SKM-1 treated with dmso at 0.1 percent for 144 hours (cell line): Measurements from ENCODE around the gene CHDH.

Source experiments
- DNase-seq: peaks from one replicate; lab custom pipeline; 2025; ENCODE audit not compliant: unreplicated experiment; lab: John Stamatoyannopoulos, UW

The CHDH gene, protein sequence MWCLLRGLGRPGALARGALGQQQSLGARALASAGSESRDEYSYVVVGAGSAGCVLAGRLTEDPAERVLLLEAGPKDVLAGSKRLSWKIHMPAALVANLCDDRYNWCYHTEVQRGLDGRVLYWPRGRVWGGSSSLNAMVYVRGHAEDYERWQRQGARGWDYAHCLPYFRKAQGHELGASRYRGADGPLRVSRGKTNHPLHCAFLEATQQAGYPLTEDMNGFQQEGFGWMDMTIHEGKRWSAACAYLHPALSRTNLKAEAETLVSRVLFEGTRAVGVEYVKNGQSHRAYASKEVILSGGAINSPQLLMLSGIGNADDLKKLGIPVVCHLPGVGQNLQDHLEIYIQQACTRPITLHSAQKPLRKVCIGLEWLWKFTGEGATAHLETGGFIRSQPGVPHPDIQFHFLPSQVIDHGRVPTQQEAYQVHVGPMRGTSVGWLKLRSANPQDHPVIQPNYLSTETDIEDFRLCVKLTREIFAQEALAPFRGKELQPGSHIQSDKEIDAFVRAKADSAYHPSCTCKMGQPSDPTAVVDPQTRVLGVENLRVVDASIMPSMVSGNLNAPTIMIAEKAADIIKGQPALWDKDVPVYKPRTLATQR

DNA sequence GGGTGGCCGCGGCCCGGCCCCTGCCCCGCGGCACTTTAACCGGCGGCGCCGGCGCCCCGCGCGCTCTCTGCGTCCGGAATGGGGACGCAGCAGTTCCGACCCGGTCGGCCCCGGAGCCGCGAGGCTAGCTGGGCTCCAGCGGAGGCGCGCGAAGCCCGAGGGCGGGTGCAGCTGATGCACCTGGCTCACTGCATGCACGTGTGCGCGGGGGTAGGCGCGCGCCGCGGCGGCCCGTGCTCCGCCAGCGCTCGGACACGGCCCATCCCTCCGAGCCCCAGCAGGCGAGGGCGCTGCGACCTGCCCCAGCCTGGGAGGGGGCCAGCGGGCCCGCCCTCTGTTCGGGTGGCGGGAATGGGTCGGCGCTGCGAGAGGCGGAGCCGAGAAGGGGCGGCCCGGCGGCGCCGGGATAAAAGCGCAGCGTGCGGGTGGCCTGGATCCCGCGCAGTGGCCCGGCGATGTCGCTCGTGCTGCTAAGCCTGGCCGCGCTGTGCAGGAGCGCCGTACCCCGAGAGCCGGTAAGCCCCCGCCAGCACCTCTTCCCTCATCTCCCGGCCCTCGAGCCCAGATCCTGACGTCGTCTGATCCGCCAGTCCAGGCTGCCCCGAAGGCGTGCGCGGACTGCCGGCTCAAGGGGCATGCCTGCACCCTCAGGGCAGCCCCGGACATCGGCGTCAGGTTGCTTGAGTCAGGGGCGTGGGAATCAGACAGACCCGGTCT, at the start of gene CHDH, which contains the start of gene IL17RB:
TSS of gene CHDH (minus strand) at position 286 of the 717 bp plus-strand sequence. CDS start 22,411 bp downstream, outside the sequence.
TSS of gene IL17RB (plus strand) at position 435 of the 717 bp plus-strand sequence. CDS start at position 456, 21 bp downstream.
- DNase-seq = peak; percentile 20

DNA sequence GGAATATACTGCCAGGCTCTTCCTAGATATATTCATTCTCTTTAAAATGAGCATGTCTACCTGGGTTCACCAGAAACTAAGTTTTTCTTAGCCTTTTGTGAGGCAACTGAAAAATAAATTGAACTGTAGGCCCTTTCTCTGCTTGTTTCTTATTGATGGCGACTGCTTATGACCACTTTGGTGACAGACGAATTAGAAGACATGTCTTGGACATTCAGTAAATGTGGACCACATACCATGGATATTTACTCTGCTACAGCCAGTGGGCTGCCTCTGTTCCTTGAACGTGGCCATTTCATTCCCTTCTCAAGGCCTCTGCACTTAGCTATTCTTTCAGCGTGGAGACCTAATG, 46.0 kb upstream of the CHDH start:
- no peak for DNase-seq

DNA sequence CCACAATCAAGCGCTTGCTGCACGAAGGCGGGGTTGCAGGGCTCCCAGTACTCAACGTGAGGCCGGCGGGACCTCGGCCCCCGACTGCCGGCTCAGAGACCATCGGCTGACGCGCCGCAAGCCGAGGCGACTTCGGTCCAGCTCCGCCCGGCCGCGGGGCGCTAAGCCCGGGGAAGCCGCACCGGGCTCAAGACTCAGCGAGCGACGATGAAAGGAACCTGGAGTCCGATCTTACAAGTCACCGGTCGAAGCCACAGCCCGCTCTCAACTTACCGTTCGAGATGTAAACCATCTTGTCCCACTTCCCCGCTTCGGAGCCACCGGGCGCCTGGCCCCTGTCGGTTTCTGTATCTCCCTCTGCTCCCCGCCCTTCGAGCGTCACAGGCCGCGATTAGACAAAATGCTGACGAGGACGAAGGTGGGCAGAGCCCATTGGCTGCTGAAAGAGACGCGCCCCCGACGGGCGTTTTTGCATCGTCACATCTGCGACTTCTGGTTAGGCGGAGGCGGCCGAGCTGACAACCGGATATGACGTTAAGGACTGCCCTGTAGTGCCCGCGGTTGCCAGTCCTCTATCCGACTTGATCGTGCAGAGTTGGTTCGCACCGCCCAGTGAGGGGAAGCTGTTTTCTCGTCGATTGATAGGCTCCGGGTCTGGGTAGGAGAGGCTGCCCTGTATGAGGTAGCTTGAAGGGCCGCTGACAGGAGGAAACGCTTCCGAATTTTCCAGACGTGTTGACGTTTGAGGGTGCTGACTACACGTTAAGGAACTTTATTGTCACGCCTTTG, 45.5 kb upstream of the CHDH start, which contains the start of gene SELENOK:
TSS of gene SELENOK (minus strand) at position 363 of the 789 bp plus-strand sequence.
- peak; percentile 98 for DNase-seq

DNA sequence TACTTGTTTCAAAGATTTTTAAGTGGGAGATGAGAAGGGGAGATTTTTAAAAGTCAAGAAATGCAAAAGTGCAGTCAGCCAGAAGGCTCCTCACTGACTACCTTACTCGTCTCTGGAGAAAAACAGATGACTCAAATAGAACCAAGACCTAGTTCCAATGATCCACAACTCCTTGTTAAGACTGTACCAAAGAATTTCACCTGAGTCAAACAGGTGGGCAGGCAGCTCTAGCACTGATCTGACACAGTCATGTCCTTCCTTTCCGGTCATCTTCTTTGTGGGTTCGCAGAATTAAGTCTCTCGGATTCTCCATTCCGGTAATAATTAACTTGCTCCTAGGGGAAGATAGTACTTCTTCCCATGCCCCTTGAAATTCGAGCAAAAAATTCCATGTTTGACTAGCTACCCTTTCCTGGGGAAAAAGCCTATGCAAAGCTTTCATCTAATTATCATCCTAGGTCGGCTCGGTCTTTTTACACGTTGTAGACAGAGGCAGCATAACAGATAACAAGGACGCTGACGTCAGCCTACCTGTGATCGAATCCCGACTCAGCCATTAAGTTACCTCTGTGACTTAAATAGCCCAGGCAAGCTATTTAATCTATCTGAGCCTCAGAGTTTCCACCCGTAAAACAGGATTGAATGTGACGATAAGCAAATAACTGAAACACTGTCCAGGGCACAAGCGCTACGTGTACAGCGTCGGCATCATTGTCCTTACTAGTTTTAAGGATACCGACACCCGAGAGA, 44.7 kb upstream of the CHDH start:
- no peak for DNase-seq

DNA sequence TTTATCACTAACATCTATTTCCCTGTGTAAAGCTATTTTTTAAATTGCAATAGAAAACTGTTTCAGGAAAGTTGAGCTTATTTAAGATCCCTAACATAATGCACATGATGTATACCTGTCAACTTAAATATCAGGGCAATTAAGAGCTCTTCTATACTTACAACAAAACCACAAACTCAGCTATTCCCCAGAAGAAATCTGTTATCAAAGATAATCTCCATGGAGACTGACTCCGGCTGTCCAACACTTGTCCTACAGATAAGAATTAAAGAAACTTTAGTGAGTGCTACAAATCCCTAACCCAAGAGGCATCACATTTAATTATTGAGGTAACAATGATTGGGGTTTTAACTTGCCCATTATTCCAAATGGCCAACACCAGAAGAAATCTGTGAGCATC, 42.0 kb upstream of the CHDH start:
- no peak for DNase-seq

DNA sequence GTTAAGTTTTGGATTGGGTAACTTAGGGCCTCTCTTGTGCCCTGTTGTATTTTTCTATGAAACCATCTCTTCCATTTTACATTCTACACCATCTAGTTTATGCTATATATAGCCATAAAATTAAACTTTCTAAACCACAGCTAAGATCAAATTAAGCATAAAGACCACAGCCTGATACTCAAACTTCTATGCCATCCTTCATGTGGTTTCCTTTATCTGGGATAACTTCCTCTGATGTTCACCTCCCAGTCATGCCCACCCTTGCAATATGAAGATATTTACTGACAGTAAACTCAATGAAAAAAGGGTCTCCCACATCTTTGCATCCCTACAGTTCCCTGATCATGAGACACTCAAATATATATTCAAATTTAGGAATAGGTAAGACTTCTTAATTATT, 41.2 kb upstream of the CHDH start:
- no peak for DNase-seq

DNA sequence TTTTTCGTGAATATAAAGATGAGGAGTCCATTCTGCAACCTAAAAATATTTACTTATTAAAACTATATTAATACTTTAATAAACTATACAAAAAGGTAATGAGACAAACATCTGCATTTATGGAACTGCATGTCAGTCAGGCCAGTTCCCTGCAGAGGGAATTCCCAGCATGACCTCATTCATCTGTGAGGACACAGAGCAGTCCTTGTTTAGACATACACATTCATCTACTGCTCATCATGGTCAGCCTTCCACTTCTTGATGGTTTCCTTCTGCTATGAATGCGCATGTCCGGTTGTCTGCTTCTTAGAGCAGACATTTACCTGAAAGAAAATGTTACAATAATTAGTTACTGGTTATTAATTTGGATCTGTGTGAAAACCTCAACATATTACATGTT, 39.0 kb upstream of the CHDH start:
- DNase-seq = no peak

DNA sequence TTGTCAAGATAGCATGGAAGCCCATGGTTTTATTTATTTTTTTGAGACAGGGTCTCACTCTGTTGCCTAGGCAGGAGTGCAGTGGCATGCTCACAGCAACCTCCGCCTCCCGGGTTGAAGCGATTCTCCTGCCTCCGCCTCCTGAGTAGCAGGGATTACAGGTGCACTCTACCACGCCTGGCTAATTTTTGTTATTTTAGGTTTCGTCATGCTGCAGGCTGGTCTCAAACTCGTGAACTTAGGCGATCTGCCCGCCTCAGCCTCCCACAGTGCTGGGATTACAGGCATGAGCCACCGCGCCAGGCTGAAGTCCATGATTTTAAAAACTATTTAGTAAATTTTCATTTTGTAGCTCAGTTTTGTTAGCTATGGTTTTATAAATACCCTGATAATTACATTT, 38.4 kb upstream of the CHDH start:
- DNase-seq = no peak

DNA sequence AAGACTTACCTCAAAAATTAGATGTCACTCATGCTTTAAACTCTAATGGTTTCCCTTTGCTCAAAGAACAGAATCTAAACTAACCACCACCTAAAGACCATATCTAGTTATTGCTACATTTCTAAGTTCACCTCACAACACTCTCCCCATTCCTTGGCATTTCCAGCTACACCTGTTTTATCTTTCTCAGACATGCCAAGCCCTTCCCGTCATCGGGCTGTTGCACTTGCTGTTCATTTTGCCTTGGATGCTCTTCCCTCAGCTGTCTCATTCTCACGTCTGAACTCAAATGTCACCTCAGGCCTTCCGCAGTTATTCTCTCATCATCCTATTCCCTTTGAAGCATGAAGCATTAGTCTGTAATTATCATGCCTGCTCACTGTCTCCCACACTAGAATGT, 36.8 kb upstream of the CHDH start:
- DNase-seq = no peak

DNA sequence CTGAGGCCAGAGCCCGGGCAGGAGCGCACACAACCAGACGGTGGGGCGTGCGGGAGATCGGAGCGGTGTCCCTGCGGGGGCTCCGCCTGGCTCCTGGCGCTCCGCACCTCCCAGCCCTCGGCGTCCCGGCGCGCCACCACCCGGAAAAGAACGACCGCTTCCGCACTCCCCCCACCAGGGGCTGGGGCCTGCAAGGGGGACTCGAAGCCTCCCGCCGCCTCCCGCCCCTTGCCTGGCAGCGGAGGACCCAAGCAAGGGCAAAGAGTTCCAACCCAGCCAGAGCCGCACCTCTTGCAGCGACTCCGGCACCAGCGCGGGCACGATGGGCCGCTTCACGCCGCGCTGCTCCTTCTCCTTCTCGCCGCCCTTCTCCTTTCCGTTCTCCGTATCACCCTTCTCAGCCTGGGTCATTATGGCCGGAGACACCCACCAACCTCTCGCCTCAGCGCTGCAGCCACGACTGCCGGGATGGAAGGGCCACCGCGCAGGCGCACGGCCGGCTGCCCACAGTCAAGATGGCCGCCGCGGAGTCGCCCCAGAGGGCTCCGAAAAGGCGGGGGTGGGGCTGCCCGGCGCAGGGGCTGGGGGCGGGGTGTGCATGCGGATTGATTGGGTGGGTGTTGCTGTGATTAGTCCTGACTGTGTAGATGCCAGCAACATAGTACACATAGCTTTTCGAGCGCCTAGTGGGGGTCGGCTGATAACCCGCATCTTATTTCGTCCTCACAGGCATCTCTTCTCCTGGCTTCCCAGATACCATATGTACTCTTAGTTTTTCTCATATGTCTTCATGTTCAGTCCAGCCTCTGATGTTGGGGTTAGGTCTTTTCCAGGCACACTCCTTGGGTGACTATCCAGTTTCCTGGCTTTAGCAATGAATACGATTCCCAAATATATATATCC, 35.7 kb upstream of the CHDH start, which contains the start of gene ACTR8:
TSS of gene ACTR8 (minus strand) at position 462 of the 903 bp plus-strand sequence. CDS start at position 411, 51 bp downstream.
- peak; percentile 75 for DNase-seq

DNA sequence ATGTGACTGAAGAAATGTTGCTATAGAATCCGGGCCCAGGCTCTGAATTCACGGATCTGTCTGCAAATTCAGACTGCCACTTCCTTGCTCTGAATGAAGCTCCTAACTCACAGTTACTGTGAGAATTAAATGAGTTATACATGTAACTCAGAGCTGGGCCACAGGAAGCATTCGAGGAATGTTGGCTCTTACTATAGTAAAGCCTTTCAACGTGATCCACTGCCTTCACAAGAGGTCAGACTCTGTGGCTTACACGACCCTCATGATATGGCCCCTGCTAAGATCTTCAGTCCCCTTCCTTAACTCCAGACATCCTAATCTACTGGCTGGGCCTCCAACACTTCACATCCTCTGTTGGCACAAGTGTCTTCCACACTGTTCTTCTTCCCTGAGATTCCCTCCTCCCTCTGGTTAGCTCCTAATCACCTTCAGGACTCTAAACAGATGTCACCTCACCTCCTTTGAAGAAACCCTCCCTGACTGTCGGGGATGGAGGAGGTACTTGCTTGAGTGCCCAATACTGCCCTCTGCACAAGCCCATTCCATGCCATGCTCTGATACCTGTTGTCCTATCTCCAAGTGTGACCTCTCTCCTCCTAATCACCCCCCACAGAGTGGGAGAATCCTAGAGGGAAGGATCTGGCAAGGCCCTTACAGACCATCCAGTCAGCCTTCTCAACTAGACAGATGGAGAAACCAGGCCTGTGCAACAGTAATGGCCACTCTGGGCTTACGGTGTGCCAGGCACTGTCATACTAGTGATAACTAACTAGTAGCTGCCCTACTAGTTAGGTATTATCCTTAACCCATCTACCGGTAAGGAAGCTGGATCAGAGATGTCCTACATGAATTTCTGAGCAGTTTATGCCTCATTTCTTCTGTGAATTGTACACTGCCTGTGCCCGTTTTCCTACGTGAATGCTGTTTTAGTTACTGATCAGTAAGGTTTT, 34.5 kb upstream of the CHDH start:
- no peak for DNase-seq

DNA sequence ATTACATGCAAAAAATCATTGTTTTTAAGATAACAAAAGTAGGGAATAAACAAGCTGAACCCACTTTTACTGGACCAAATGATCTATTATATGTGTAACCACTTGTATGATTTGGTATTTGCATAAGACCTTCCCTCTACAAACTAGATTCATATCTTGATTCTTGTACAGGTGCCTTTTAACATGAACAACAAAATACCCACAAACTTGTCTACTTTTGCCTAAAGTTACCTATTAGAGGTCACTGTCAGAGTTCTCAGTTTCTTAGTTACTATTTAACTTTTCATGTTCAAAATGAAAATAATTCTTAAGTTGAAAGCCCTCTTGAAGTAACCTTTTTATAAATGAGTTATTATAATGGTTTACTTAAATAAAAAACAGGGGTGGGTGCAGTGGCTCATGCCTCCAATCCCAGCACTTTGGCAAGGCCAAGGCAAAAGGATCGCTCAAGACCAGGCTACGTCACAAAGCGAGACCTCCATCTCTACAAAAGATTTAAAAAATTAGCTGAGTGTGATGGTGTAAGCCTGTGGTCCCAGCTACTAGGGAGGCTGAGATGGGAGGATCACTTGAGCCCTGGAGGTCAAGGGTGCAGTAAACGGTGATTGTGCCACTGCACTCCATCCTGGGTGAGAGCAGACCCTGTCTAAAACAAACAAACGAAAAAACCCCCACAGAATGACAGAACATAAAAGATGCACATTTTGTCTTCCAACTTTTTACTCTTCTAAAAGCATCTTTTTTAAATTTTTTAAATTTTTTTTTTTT, 19.7 kb upstream of the CHDH start:
- DNase-seq = no peak

DNA sequence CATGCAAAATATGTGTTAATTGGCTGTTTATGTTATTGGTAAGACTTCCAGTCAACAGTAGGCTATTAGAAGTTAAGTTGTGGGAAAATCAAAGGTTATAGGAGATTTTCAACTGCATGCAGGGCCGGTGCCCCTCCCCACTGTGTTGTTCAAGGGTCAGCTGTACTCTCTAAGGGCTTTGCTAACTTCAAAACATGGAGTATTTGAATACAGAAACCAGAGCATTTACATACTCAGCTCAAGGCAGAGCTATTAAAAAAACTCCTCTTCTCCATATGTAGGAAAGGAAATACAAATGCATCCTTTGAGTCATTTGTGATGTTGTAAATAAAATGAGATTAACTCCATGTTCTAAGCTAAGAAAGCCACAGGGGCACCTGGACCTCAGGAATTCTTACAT, 16.9 kb upstream of the CHDH start:
- DNase-seq = no peak

DNA sequence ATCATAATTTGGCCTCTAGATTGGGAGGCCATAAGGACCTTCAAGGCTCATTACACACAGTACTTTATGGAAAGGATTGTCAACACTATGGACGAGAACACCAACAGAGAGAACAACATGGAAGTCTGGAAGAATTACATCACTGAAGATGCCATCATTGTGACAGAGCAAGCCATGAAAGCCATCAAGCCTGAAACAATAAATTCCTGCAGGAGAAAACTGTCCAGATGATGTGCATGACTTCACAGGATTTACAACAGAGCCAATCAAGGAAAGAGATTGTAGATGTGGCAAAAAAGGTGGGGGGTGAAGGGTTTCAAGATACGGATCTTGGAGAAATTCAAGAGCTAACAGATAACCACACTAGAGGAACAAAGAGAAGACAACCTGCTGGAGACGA, 16.0 kb upstream of the CHDH start:
- DNase-seq = no peak

DNA sequence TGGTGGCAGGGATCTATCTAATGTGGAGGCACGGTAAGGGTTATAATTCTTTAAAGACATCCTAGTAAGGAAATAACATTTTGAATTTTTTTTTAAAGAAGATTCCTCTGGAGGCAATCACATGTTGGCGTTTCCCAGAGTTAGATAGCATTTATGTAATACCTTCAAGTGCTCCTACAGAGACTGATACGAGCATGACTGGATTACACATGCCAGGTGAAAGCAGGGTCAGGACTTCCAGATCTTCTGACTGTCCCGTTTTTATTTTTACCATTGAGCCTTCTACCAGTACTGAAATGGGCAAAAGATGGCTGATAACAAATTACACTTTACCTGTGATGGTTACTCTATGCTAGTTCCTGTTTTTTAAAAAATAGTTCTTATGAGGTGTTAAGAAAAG, 14.0 kb upstream of the CHDH start:
- no peak for DNase-seq

DNA sequence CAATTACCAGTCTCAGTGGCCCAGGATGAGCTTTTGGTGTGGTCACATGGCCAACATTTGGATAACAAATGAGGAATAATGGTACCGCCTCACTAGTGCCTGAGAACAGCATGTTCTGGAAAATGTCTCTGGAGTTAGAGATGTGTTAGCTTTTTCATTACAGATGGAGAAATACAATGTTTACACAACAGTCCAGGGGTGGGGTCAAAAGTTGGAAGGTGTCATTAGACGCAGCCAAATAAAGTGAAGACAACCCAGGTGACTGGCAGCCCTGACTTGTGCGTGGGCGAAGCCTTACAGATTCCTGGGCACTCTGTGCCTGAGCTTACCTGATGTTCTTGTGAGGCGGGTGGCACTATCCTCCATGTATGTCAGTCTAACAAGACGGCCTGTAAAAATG, 13.0 kb upstream of the CHDH start:
- DNase-seq = no peak

DNA sequence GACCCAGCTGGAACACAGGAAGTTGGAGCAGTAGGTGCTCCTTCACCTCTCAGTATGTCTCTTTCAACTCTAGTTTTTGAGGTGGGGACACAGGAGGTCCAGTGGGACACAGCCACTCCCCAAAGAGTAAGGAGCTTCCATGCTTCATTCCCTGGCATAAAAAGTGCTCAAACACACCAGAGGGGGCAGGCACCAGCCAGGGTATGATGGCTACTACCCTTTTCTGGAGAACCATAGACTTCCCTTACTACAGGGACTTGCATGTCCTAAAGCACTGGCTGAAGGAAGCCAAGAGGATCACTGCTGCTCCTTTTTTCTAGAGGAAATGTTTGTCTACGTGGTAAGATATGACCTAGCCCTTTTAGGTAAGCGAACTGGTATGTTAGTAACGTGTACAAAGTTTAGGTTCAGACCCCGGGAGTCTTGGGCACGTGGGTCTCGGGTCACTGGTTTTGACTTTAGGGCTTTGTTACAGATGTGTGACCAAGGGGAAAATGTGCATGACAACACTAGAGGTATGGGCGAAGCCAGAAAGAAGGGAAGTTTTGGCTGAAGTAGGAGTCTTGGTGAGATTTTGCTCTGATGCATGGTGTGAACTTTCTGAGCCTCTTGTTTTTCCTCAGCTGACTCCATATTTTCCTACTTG, 12.0 kb upstream of the CHDH start:
- no peak for DNase-seq
